Neural cell (in vitro differentiated cells): ENCODE data around the gene NHSL2.

Source experiments
- EP300 ChIP-seq: fragments of 450-650 bp; conservative IDR thresholded peaks from 2 replicates; pipeline ENCODE4 v1.6.1; 2014; ENCODE audit warnings: antibody characterized with exemption, mild to moderate bottlenecking, moderate library complexity; ENCODE audit not compliant: poor library complexity, severe bottlenecking
- RAD21 ChIP-seq: fragments of 450-650 bp; conservative IDR thresholded peaks from 2 replicates; pipeline ENCODE4 v1.6.1; 2014; ENCODE audit warnings: antibody characterized with exemption, mild to moderate bottlenecking, moderate library complexity
- TAF1 ChIP-seq: IDR thresholded peaks from 2 replicates; pipeline ENCODE4 v1.6.1; 2012; ENCODE audit warnings: low read depth
- TF ChIP-seq, protein P1 (sequence below): fragments of 450-650 bp; IDR thresholded peaks from 2 replicates; pipeline ENCODE4 v1.5.1; 2014; ENCODE audit warnings: antibody characterized with exemption, mild to moderate bottlenecking, moderate library complexity; ENCODE audit not compliant: poor library complexity, severe bottlenecking
- TF ChIP-seq, protein P2 (sequence below): IDR thresholded peaks from 2 replicates; pipeline ENCODE4 v1.6.1; 2012; ENCODE audit warnings: borderline replicate concordance

DNA sequence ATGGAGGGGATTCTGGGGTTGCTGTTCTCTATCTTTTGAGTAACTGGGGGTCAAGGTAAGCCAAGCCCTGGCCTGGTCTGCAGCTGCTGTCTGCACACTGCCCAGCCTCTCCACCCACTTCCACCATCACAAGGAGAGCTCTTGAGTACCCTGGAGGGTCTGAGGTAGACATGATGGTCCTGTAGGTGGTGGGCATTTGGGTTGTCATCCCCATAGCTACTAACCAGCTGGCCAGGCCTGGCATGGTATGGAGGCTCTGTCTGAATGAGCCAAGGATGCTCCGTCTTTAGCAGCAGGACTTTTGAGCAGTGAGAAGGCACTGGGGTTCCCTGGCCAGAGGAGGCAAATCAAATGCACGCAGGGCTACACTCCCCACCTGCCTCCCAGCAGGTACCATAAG, 82.7 kb downstream of the NHSL2 start:
- no peak for TF ChIP-seq EP300
- TF ChIP-seq, protein P1, sequence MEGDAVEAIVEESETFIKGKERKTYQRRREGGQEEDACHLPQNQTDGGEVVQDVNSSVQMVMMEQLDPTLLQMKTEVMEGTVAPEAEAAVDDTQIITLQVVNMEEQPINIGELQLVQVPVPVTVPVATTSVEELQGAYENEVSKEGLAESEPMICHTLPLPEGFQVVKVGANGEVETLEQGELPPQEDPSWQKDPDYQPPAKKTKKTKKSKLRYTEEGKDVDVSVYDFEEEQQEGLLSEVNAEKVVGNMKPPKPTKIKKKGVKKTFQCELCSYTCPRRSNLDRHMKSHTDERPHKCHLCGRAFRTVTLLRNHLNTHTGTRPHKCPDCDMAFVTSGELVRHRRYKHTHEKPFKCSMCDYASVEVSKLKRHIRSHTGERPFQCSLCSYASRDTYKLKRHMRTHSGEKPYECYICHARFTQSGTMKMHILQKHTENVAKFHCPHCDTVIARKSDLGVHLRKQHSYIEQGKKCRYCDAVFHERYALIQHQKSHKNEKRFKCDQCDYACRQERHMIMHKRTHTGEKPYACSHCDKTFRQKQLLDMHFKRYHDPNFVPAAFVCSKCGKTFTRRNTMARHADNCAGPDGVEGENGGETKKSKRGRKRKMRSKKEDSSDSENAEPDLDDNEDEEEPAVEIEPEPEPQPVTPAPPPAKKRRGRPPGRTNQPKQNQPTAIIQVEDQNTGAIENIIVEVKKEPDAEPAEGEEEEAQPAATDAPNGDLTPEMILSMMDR, result no peak
- TF ChIP-seq, protein P2, sequence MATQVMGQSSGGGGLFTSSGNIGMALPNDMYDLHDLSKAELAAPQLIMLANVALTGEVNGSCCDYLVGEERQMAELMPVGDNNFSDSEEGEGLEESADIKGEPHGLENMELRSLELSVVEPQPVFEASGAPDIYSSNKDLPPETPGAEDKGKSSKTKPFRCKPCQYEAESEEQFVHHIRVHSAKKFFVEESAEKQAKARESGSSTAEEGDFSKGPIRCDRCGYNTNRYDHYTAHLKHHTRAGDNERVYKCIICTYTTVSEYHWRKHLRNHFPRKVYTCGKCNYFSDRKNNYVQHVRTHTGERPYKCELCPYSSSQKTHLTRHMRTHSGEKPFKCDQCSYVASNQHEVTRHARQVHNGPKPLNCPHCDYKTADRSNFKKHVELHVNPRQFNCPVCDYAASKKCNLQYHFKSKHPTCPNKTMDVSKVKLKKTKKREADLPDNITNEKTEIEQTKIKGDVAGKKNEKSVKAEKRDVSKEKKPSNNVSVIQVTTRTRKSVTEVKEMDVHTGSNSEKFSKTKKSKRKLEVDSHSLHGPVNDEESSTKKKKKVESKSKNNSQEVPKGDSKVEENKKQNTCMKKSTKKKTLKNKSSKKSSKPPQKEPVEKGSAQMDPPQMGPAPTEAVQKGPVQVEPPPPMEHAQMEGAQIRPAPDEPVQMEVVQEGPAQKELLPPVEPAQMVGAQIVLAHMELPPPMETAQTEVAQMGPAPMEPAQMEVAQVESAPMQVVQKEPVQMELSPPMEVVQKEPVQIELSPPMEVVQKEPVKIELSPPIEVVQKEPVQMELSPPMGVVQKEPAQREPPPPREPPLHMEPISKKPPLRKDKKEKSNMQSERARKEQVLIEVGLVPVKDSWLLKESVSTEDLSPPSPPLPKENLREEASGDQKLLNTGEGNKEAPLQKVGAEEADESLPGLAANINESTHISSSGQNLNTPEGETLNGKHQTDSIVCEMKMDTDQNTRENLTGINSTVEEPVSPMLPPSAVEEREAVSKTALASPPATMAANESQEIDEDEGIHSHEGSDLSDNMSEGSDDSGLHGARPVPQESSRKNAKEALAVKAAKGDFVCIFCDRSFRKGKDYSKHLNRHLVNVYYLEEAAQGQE, result no peak
- TF ChIP-seq TAF1, result no peak
- TF ChIP-seq RAD21, result no peak
